T-cell (primary cell): ENCODE results near the gene GABBR2. TPM values are rescaled to one million over a fixed set of nuclear protein-coding genes. Genes with fewer than 3 reads are reported as not detected.

Experiments used
- ATAC-seq, 4 experiments: fragments of 200-7000 bp in 3 of 4; fragments of 150-1000 bp in 1 of 4; cut with Tn5 transposase; replicated peaks in 1 of 4; 1 replicate in 3 of 4; 2 replicates in 1 of 4; pipeline ENCODE4 v1.10.0; 2021; ENCODE audit warnings: moderate library complexity in 3 of 4, mild to moderate bottlenecking in 2 of 4, moderate number of reproducible peaks in 1 of 4
- CTCF ChIA-PET, 2 donors: fragments of 300-600 bp; sonication (Branson Sonifier 250); formaldehyde crosslinking; loops; one replicate each; lab custom pipeline; 2022; ENCODE audit warnings: antibody characterized with exemption in 2 of 2; lab: Charles Lee
- POLR2A ChIA-PET, 2 donors: fragments of 300-600 bp; sonication (Branson Sonifier 250); formaldehyde crosslinking; loops; one replicate each; lab custom pipeline; 2022; ENCODE audit warnings: antibody characterized with exemption in 2 of 2; lab: Charles Lee
- DNase-seq, 35 experiments: peaks; one replicate each; pipeline versions ENCODE4 v3.0.0 to v3.0.0-alpha.2; 2013 to 2023
- H3K27ac ChIP-seq: one replicate; pipeline ENCODE4 v1.5.1; 2013; ENCODE audit warnings: low read length
- H3K27me3 ChIP-seq, 2 experiments: replicated peaks in 1 of 2; 1 replicate in 1 of 2; 2 replicates in 1 of 2; pipeline versions ENCODE4 v1.6.1 to v1.7.0; 2013; ENCODE audit warnings: low read length in 1 of 2, mixed read lengths in 1 of 2; ENCODE audit not compliant: control insufficient read depth in 2 of 2, insufficient read depth in 2 of 2; ENCODE audit errors: extremely low read depth in 1 of 2
- H3K36me3 ChIP-seq, 2 donors: 1 replicate in 1 of 2; 2 replicates in 1 of 2; pipeline versions ENCODE4 v1.6.1 to v1.7.0; 2013; ENCODE audit warnings: low read length in 1 of 2; ENCODE audit not compliant: control insufficient read depth in 2 of 2, insufficient read depth in 1 of 2; ENCODE audit errors: extremely low read depth in 1 of 2
- H3K4me1 ChIP-seq, 2 experiments: 1 replicate in 1 of 2; 2 replicates in 1 of 2; pipeline versions ENCODE4 v1.6.1 to v1.7.0; 2013; ENCODE audit warnings: low read length in 2 of 2, mixed read lengths in 1 of 2; ENCODE audit not compliant: insufficient read depth in 2 of 2, control insufficient read depth in 1 of 2; ENCODE audit errors: extremely low read depth in 1 of 2
- H3K4me3 ChIP-seq, 2 donors: 1 replicate in 1 of 2; 2 replicates in 1 of 2; pipeline versions ENCODE4 v1.5.1 to v1.7.0; 2013; ENCODE audit warnings: mild to moderate bottlenecking in 2 of 2, low read length in 1 of 2, moderate library complexity in 1 of 2; ENCODE audit not compliant: control insufficient read depth in 1 of 2; ENCODE audit errors: extremely low read depth in 1 of 2
- H3K9me3 ChIP-seq: 2 replicates; pipeline ENCODE4 v1.7.0; 2013
- H3K27ac Mint-ChIP-seq, 2 donors: one replicate each; pipeline ENCODE4 v1.8.0; 2020 to 2021; ENCODE audit warnings: mild to moderate bottlenecking in 2 of 2, mixed read lengths in 2 of 2
- H3K27me3 Mint-ChIP-seq, 2 donors: one replicate each; pipeline ENCODE4 v1.8.0; 2021 to 2022; ENCODE audit warnings: mixed read lengths in 2 of 2
- H3K36me3 Mint-ChIP-seq: one replicate; pipeline ENCODE4 v1.8.0; 2021; ENCODE audit warnings: mixed read lengths
- H3K4me1 Mint-ChIP-seq, 3 donors: one replicate each; pipeline ENCODE4 v1.8.0; 2020 to 2022; ENCODE audit warnings: mixed read lengths in 3 of 3, mild to moderate bottlenecking in 1 of 3
- H3K4me3 Mint-ChIP-seq, 3 donors: one replicate each; pipeline ENCODE4 v1.8.0; 2020 to 2022; ENCODE audit warnings: mild to moderate bottlenecking in 3 of 3, mixed read lengths in 3 of 3, moderate library complexity in 3 of 3
- H3K9me3 Mint-ChIP-seq, 3 donors: one replicate each; pipeline ENCODE4 v1.8.0; 2020 to 2022; ENCODE audit warnings: mixed read lengths in 3 of 3
- WGBS: methylation state at CpG from one replicate; pipeline ENCODE4 v1.1.5; 2013; ENCODE audit warnings: missing lambda C conversion rate; ENCODE audit not compliant: insufficient coverage; 5-methylcytosine and 5-hydroxymethylcytosine counted together
- total RNA-seq, 35 experiments: library from RNA in 6 of 35; stranded (reverse) in 6 of 35; fragments of 120-200 nt in 1 of 35; gene quantifications; one replicate each; pipeline versions ENCODE4 v1.2.1 to v1.2.4 and lab custom pipeline; 2013 to 2026

GABBR2 gene
- total RNA-seq, 5 donors from 2014 or later (not counting 1 experiment from before 2014, with no cell fraction given) = 0.03 TPM; not detected in 4

DNA sequence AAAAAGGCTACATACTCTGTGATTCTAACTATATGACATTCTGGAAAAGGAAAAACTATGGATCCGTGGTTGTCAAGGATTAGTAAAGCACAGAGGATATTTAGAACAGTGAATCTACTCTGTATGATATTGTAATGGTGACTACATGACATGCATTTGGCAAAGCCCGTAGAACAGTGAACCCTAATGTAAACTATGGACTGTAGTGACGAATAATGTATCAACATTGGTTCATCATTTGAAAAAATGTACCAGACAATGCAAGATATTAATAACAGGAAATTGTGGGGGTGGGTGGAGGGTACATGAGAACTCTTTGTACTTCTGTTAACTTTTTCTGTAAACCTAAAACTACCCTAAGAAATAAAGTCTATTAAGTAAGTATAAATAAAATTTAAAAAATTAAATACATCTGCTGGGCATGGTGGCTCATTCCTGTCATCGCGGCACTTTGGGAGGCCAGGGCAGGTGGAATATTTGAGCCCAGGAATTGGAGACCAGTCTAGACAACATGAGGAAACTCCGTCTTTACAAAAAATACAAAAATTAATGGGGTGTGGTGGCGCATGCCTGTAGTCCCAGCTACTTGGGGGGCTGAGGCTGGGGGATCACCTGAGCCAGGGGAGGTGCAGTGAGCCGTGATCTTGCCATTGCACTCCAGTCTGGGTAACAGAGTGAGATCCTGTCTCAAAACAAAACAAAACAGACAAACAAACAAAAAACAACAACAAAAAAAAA lies 351.6 kb downstream of the GABBR2 start:
- H3K27ac Mint-ChIP-seq = no peak overlapping the region
- Histone ChIP-seq H3K4me3 (no peak overlapping the region), H3K27ac (no peak overlapping the region), H3K9me3 (no peaks in the 10 kb centered on the region), H3K36me3 (no peaks in the 10 kb centered on the region), H3K27me3 (peaks cover 0 to 28% of the 10 kb centered on the region in 2 experiments), H3K4me1 (no peaks in the 10 kb centered on the region)
- H3K4me1 Mint-ChIP-seq = no peaks in the 10 kb centered on the region
- no peak overlapping the region for H3K4me3 Mint-ChIP-seq
- DNase-seq (no peak), ATAC-seq (no peak)
- ChIA-PET POLR2A (no interaction called here), CTCF (no interaction called here)
- H3K36me3 Mint-ChIP-seq = no peaks in the 10 kb centered on the region
- 80% methylated on average over 1 of the region's 8 CpGs for WGBS
- peaks cover 0 to 2% (median 0%) of the 10 kb centered on the region in 3 donors for H3K9me3 Mint-ChIP-seq
- peaks cover 22 to 46% of the 10 kb centered on the region in 2 donors for H3K27me3 Mint-ChIP-seq

GRCh38 chr9:98356326-98356725 lies 352.4 kb downstream of the GABBR2 start:
- H3K36me3 Mint-ChIP-seq = peaks cover 5% of the 10 kb centered on the region
- H3K9me3 Mint-ChIP-seq = peaks cover 7 to 8% (median 8%) of the 10 kb centered on the region in 3 donors
- no peak overlapping the region for H3K27ac Mint-ChIP-seq
- H3K4me1 Mint-ChIP-seq = no peaks in the 10 kb centered on the region
- Histone ChIP-seq H3K27me3 (peaks cover 0 to 28% of the 10 kb centered on the region in 2 experiments), H3K27ac (no peak overlapping the region), H3K4me1 (no peaks in the 10 kb centered on the region), H3K9me3 (no peaks in the 10 kb centered on the region), H3K36me3 (no peaks in the 10 kb centered on the region), H3K4me3 (no peak overlapping the region)
- no CpG with 5 or more reads among the region's 4 CpGs for WGBS
- POLR2A ChIA-PET = no interaction called here
- ATAC-seq (no peak), DNase-seq (no peak)
- H3K4me3 Mint-ChIP-seq = no peak overlapping the region
- CTCF ChIA-PET = no interaction called here
- peaks cover 25 to 48% of the 10 kb centered on the region in 2 donors for H3K27me3 Mint-ChIP-seq

DNA sequence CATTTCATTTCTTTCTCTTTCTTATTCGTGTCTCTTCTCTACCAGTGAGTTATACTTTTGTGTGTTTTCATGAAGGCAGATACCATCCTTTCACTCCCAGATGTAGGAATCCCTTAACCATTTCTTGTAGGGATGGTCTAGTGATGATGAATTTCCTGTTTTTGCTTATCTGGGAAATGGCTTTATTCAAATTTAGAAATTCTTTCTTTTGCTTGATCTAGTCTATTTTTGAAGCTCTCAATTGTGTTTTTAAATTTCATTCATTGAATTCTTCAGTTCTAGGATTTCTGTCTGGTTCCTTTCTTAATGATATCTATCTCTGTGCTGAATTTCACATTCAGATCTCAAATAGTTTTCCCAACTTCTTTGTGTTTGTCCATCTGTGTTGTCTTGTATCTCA lies 357.4 kb downstream of the GABBR2 start:
- Histone ChIP-seq H3K36me3 (no peaks in the 10 kb centered on the region), H3K27me3 (peaks cover 2 to 10% of the 10 kb centered on the region in 2 experiments), H3K27ac (no peak overlapping the region), H3K4me3 (no peak overlapping the region), H3K9me3 (no peaks in the 10 kb centered on the region), H3K4me1 (no peaks in the 10 kb centered on the region)
- DNase-seq (no peak), ATAC-seq (no peak)
- Mint-ChIP-seq H3K9me3 (peaks cover 11 to 23% (median 14%) of the 10 kb centered on the region in 3 donors), H3K36me3 (peaks cover 5% of the 10 kb centered on the region), H3K27me3 (peaks cover 41 to 50% of the 10 kb centered on the region in 2 donors), H3K4me3 (no peak overlapping the region), H3K4me1 (no peaks in the 10 kb centered on the region), H3K27ac (peak overlapping the region in 1 of 2 donors; percentile 6)
- no CpG with 5 or more reads among the region's 1 CpG for WGBS
- CTCF ChIA-PET = no interaction called here
- POLR2A ChIA-PET = no interaction called here

DNA sequence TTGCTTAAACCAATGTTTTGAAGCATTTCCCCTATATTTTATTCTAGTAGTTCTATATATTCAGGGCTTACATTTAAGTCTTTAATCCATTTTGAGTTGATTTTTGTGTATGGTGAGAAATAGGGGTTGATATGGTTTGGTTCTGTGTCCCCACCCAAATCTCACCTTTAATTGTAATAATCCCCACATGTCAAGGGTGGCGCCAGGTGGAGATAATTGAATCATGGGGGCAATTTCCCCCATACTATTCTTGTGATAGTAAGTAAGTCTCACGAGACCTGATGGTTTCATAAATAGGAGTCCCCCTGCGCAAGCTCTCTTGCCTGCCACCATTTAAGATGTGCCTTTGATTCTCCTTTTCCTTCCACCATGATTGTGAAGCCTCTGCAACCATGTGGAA lies 361.1 kb downstream of the GABBR2 start:
- H3K9me3 ChIP-seq = no peaks in the 10 kb centered on the region
- H3K4me1 Mint-ChIP-seq = no peaks in the 10 kb centered on the region
- DNase-seq = no peak
- no peaks in the 10 kb centered on the region for H3K36me3 ChIP-seq
- H3K27me3 ChIP-seq = peaks cover 2 to 19% of the 10 kb centered on the region in 2 experiments
- CTCF ChIA-PET = no interaction called here
- no peaks in the 10 kb centered on the region for H3K4me1 ChIP-seq
- H3K4me3 Mint-ChIP-seq = no peak overlapping the region
- H3K27me3 Mint-ChIP-seq = peaks cover 45 to 54% of the 10 kb centered on the region in 2 donors
- peaks cover 5% of the 10 kb centered on the region for H3K36me3 Mint-ChIP-seq
- no peak overlapping the region for H3K4me3 ChIP-seq
- WGBS = no CpG with 5 or more reads among the region's 3 CpGs
- H3K9me3 Mint-ChIP-seq = peaks cover 11 to 23% (median 12%) of the 10 kb centered on the region in 3 donors
- no peak overlapping the region for H3K27ac Mint-ChIP-seq
- no peak overlapping the region for H3K27ac ChIP-seq
- no peak for ATAC-seq
- POLR2A ChIA-PET = no interaction called here

DNA sequence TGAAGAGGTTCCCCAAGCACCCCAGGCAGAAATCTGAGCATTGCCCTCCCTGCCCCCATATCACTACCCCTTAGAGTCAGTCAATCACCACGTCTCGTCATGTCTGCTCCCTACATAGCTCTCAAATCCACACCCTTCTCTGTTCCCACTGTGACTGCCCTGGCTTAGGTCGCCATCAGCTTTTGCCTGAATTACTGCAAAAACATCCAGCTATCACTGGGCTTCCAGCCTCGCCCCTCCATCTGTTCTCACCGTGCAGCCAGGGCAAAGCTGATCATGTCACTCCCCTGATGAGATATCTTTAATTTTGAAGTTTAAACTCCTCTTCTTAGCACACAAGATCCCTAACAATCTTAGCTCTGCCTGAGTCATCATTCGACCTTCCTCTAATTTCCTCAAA lies 363.7 kb downstream of the GABBR2 start:
- Histone ChIP-seq H3K4me1 (no peaks in the 10 kb centered on the region), H3K4me3 (no peak overlapping the region), H3K9me3 (no peaks in the 10 kb centered on the region), H3K27me3 (peaks cover 2 to 21% of the 10 kb centered on the region in 2 experiments), H3K27ac (no peak overlapping the region), H3K36me3 (no peaks in the 10 kb centered on the region)
- H3K27ac Mint-ChIP-seq = no peak overlapping the region
- 86% methylated on average over 4 of the region's 6 CpGs for WGBS
- ATAC-seq (no peak), DNase-seq (no peak)
- H3K4me3 Mint-ChIP-seq = no peak overlapping the region
- H3K27me3 Mint-ChIP-seq = peaks cover 35 to 38% of the 10 kb centered on the region in 2 donors
- H3K4me1 Mint-ChIP-seq = peaks cover 0 to 4% (median 4%) of the 10 kb centered on the region in 3 donors
- POLR2A ChIA-PET = interaction anchor here in 1 of 2 donors (0.6 kb wide), 1 partner anchor 23 kb away, joined by 4 read pairs; no protein-coding TSS in a partner anchor
- no peaks in the 10 kb centered on the region for H3K36me3 Mint-ChIP-seq
- peaks cover 0 to 4% (median 0%) of the 10 kb centered on the region in 3 donors for H3K9me3 Mint-ChIP-seq
- CTCF ChIA-PET = no interaction called here

GRCh38 chr9:98344581-98344980 lies 364.2 kb downstream of the GABBR2 start:
- Mint-ChIP-seq H3K27ac (no peak overlapping the region), H3K4me1 (peaks cover 0 to 4% (median 4%) of the 10 kb centered on the region in 3 donors), H3K36me3 (no peaks in the 10 kb centered on the region), H3K4me3 (no peak overlapping the region), H3K27me3 (peaks cover 31 to 35% of the 10 kb centered on the region in 2 donors), H3K9me3 (peaks cover 0 to 3% (median 0%) of the 10 kb centered on the region in 3 donors)
- Histone ChIP-seq H3K4me1 (no peaks in the 10 kb centered on the region), H3K27me3 (peaks cover 0 to 21% of the 10 kb centered on the region in 2 experiments), H3K4me3 (no peak overlapping the region), H3K9me3 (no peaks in the 10 kb centered on the region), H3K36me3 (no peaks in the 10 kb centered on the region), H3K27ac (no peak overlapping the region)
- ChIA-PET CTCF (no interaction called here), POLR2A (no interaction called here)
- WGBS = 69% methylated on average over 4 of the region's 4 CpGs
- DNase-seq (no peak), ATAC-seq (no peak)
